WTC11 (cell line): ENCODE results near the gene HOXB8.

Experiments used
- CTCF ChIP-seq: fragments of 200-600 bp; IDR thresholded peaks from 2 replicates; pipeline ENCODE4 v1.8.0; 2022; ENCODE audit warnings: antibody characterized with exemption
- E2F1 ChIP-seq: sonication (generic); formaldehyde crosslinking; IDR thresholded peaks from 2 replicates; pipeline ENCODE4 v1.8.0; 2022; ENCODE audit warnings: mild to moderate bottlenecking, missing genetic modification reagents
- E2F5 ChIP-seq: sonication (generic); formaldehyde crosslinking; IDR thresholded peaks from 2 replicates; pipeline ENCODE4 v1.8.1; 2022; ENCODE audit warnings: mild to moderate bottlenecking, moderate library complexity, missing genetic modification reagents
- FOXJ3 ChIP-seq: sonication (generic); formaldehyde crosslinking; IDR thresholded peaks from 2 replicates; pipeline ENCODE4 v1.9.0; 2021; ENCODE audit warnings: missing genetic modification reagents, mild to moderate bottlenecking, borderline replicate concordance
- JUN ChIP-seq: sonication (generic); formaldehyde crosslinking; IDR thresholded peaks from 2 replicates; pipeline ENCODE4 v1.8.0; 2023; ENCODE audit warnings: mild to moderate bottlenecking, missing genetic modification reagents
- KAT7 ChIP-seq: sonication (generic); formaldehyde crosslinking; IDR thresholded peaks from 2 replicates; pipeline ENCODE4 v1.8.1; 2023; ENCODE audit warnings: missing genetic modification reagents, mild to moderate bottlenecking, borderline replicate concordance
- NFYB ChIP-seq: sonication (generic); formaldehyde crosslinking; conservative IDR thresholded peaks from 2 replicates; pipeline ENCODE4 v1.8.0; 2022; ENCODE audit warnings: low read depth, missing genetic modification reagents
- RELA ChIP-seq: sonication (generic); formaldehyde crosslinking; IDR thresholded peaks from 2 replicates; pipeline ENCODE4 v1.8.1; 2022; ENCODE audit warnings: missing genetic modification reagents, mild to moderate bottlenecking, borderline replicate concordance
- TP53 ChIP-seq: sonication (generic); formaldehyde crosslinking; IDR thresholded peaks from 2 replicates; pipeline ENCODE4 v1.8.1; 2023; ENCODE audit warnings: mild to moderate bottlenecking, missing genetic modification reagents
- USF2 ChIP-seq: sonication (generic); formaldehyde crosslinking; IDR thresholded peaks from 2 replicates; pipeline ENCODE4 v1.8.1; 2023; ENCODE audit warnings: mild to moderate bottlenecking, missing genetic modification reagents, moderate library complexity
- ZBTB21 ChIP-seq: sonication (generic); formaldehyde crosslinking; IDR thresholded peaks from 2 replicates; pipeline ENCODE4 v1.8.1; 2023; ENCODE audit warnings: mild to moderate bottlenecking, missing genetic modification reagents, borderline replicate concordance
- ZNF138 ChIP-seq: sonication (generic); formaldehyde crosslinking; conservative IDR thresholded peaks from 2 replicates; pipeline ENCODE4 v1.8.1; 2022; ENCODE audit warnings: mild to moderate bottlenecking, moderate library complexity, missing genetic modification reagents

- TF ChIP-seq ZNF138 (CRISPR knock-in tag), result no peak
- no peak for TF ChIP-seq CTCF
- no peak for TF ChIP-seq USF2 (CRISPR knock-in tag)
- TF ChIP-seq NFYB (CRISPR knock-in tag), result no peak
- TF ChIP-seq RELA (CRISPR knock-in tag), result no peak
- TF ChIP-seq ZBTB21, result no peak
- no peak for TF ChIP-seq E2F5 (CRISPR knock-in tag)
- no peak for TF ChIP-seq E2F1 (CRISPR knock-in tag)
- TF ChIP-seq FOXJ3 (CRISPR knock-in tag), result no peak
- no peak for TF ChIP-seq JUN
- TF ChIP-seq KAT7 (CRISPR knock-in tag), result no peak
- TF ChIP-seq TP53 (CRISPR knock-in tag), result no peak
Observed at GRCh38 chr17:48593126-48593829, 21.8 kb downstream of the HOXB8 start, which contains the start of gene HOXB5.
